GM20000 (cell line): ENCODE data around the gene PID1.

Experiments used
- DNase-seq: peaks from one replicate; pipeline ENCODE4 v3.0.0; 2012; ENCODE audit warnings: low spot score
- CTCF ChIP-seq: IDR thresholded peaks from 2 replicates; pipeline ENCODE4 v1.5.1; 2012; ENCODE audit warnings: mild to moderate bottlenecking, control low read depth; ENCODE audit errors: extremely low read depth, missing control alignments

Gene PID1

GRCh38 chr2:229297247-229297646 lies 26.2 kb upstream of the PID1 start:
- TF ChIP-seq CTCF = no peak
- no peak for DNase-seq

GRCh38 chr2:229296536-229296935 lies 25.4 kb upstream of the PID1 start:
- DNase-seq = no peak
- TF ChIP-seq CTCF = no peak

- no peak for DNase-seq
- TF ChIP-seq CTCF = no peak
These were observed 24.9 kb upstream of the PID1 start for GRCh38 chr2:229296016-229296415.

GRCh38 chr2:229287823-229288222 lies 16.7 kb upstream of the PID1 start:
- no peak for DNase-seq
- TF ChIP-seq CTCF = no peak

- DNase-seq = no peak
These were observed 11.9 kb upstream of the PID1 start for GRCh38 chr2:229282758-229283546.

GRCh38 chr2:229279516-229279915 lies 8.4 kb upstream of the PID1 start:
- TF ChIP-seq CTCF = no peak
- DNase-seq = no peak

More at GRCh38 chr2:229282758-229283546, 11.9 kb upstream of the PID1 start:
- TF ChIP-seq CTCF = no peak

- DNase-seq = no peak
- no peak for TF ChIP-seq CTCF
These were observed 4.4 kb upstream of the PID1 start for GRCh38 chr2:229275506-229275905.
